ENCODE results near the gene EFNA3.

The EFNA3 gene

GRCh38 chr1:155083865-155084721, 5.5 kb downstream of the EFNA3 start:
- H3K4me3 ChIP-seq (ENCODE audit: low read depth, low read length), result peak overlapping the region; percentile 60
- peak; percentile 20 for TF ChIP-seq CTCF (IDR thresholded peaks at IDR 0.05; ENCODE audit: low read depth, low read length, missing control alignments)
- no peak for DNase-seq (ENCODE audit: low read depth)

GRCh38 chr1:155084722-155085503, 6.3 kb downstream of the EFNA3 start:
- peak overlapping the region; percentile 60 for H3K4me3 ChIP-seq (ENCODE audit: low read depth, low read length)
- peak; percentile 81 for TF ChIP-seq CTCF (IDR thresholded peaks at IDR 0.05; ENCODE audit: low read depth, low read length, missing control alignments)
- DNase-seq (ENCODE audit: low read depth), result peak; percentile 60

- DNase-seq (ENCODE audit: low read depth), result no peak
- TF ChIP-seq CTCF (IDR thresholded peaks at IDR 0.05; ENCODE audit: low read depth, low read length, missing control alignments), result no peak
- H3K4me3 ChIP-seq (ENCODE audit: low read depth, low read length), result peak overlapping the region; percentile 60
Observed at GRCh38 chr1:155085504-155086127, 7.0 kb downstream of the EFNA3 start.

- no peak overlapping the region; the same call in 1 of the 2 replicates for H3K4me3 ChIP-seq (ENCODE audit: low read depth, low read length)
- TF ChIP-seq CTCF (IDR thresholded peaks at IDR 0.05; ENCODE audit: low read depth, low read length, missing control alignments), result peak; percentile 99
- no peak for DNase-seq (ENCODE audit: low read depth)
Observed at GRCh38 chr1:155086128-155086741, 7.6 kb downstream of the EFNA3 start.

GRCh38 chr1:155086856-155087535, 8.4 kb downstream of the EFNA3 start:
- no peak overlapping the region for H3K4me3 ChIP-seq (ENCODE audit: low read depth, low read length)
- no peak for TF ChIP-seq CTCF (IDR thresholded peaks at IDR 0.05; ENCODE audit: low read depth, low read length, missing control alignments)
- DNase-seq (ENCODE audit: low read depth), result no peak
